ENCODE data around the gene INHBA.

GRCh38 chr7:41747961-41748360 is 45.1 kb upstream of the INHBA start:
- TF ChIP-seq CTCF (conservative IDR thresholded peaks at IDR 0.05 in 1 of 2, IDR thresholded peaks at IDR 0.05 in 1 of 2; ENCODE audit: low read depth in 1 of 2, low read length in 2 of 2): no peak
- no peak for TF ChIP-seq EZH2 (IDR thresholded peaks at IDR 0.05; ENCODE audit: low read length, missing control alignments)
